HUES64 (cell line): ENCODE data around the gene PPM1H.

Experiments
- H3K27ac ChIP-seq: 2 replicates; pipeline ENCODE4 v1.7.0; 2013; ENCODE audit warnings: low read depth, low read length, inconsistent platforms
- H3K27me3 ChIP-seq: 2 replicates; pipeline ENCODE4 v1.6.1; 2013; ENCODE audit warnings: mild to moderate bottlenecking, low read length; ENCODE audit not compliant: insufficient read depth
- H3K36me3 ChIP-seq: 2 replicates; pipeline ENCODE4 v1.6.1; 2013; ENCODE audit warnings: mild to moderate bottlenecking, low read length; ENCODE audit not compliant: insufficient read depth
- H3K4me1 ChIP-seq: 2 replicates; pipeline ENCODE4 v1.6.1; 2013; ENCODE audit warnings: mild to moderate bottlenecking, low read length, moderate library complexity; ENCODE audit not compliant: insufficient read depth
- H3K4me3 ChIP-seq: 2 replicates; pipeline ENCODE4 v1.5.1; 2013; ENCODE audit warnings: mild to moderate bottlenecking, low read length, moderate library complexity
- H3K9ac ChIP-seq: 2 replicates; pipeline ENCODE4 v1.6.1; 2013; ENCODE audit warnings: mild to moderate bottlenecking, low read depth, low read length
- H3K9me3 ChIP-seq: 2 replicates; pipeline ENCODE4 v1.6.1; 2013; ENCODE audit warnings: low read depth, low read length; ENCODE audit not compliant: insufficient read depth
- WGBS: fragments of 150-250, 120-280 bp; methylation state at CpG from one replicate; pipeline ENCODE4 v1.1.7; 2013; ENCODE audit warnings: missing lambda C conversion rate; 5-methylcytosine and 5-hydroxymethylcytosine counted together

The PPM1H gene

GRCh38 chr12:62618930-62619329 lies 316.0 kb downstream of the PPM1H start:
- H3K4me3 ChIP-seq = no peak overlapping the region
- no peaks in the 10 kb centered on the region for H3K9me3 ChIP-seq
- 95% methylated on average over 2 of the region's 2 CpGs for WGBS
- 0 out of 2 replicates have a peak, but pooled peaks cover 5% of the 10 kb centered on the region for H3K36me3 ChIP-seq
- H3K4me1 ChIP-seq = peaks cover 30% of the 10 kb centered on the region
- H3K9ac ChIP-seq = no peak overlapping the region
- H3K27ac ChIP-seq = no peak overlapping the region
- H3K27me3 ChIP-seq = no peaks in the 10 kb centered on the region

- Histone ChIP-seq H3K36me3 (0 out of 2 replicates have a peak, but pooled peaks cover 5% of the 10 kb centered on the region), H3K4me1 (peaks cover 30% of the 10 kb centered on the region), H3K27ac (no peak overlapping the region), H3K9me3 (no peaks in the 10 kb centered on the region), H3K4me3 (no peak overlapping the region), H3K27me3 (no peaks in the 10 kb centered on the region), H3K9ac (no peak overlapping the region)
Measured at GRCh38 chr12:62618319-62618718, 316.6 kb downstream of the PPM1H start.

GRCh38 chr12:62613081-62613480 lies 321.9 kb downstream of the PPM1H start:
- 0 out of 2 replicates have a peak, but pooled peaks cover 5% of the 10 kb centered on the region for H3K36me3 ChIP-seq
- no peak overlapping the region for H3K27ac ChIP-seq
- no peak overlapping the region for H3K9ac ChIP-seq
- no peaks in the 10 kb centered on the region for H3K27me3 ChIP-seq
- H3K4me1 ChIP-seq = peaks cover 5% of the 10 kb centered on the region; the same call in 1 of the 2 replicates
- no peaks in the 10 kb centered on the region for H3K9me3 ChIP-seq
- no peak overlapping the region for H3K4me3 ChIP-seq
- WGBS = 100% methylated on average over 1 of the region's 1 CpG

- H3K27ac ChIP-seq = no peak overlapping the region
- WGBS = 93% methylated on average over 1 of the region's 1 CpG
- no peaks in the 10 kb centered on the region for H3K27me3 ChIP-seq
- no peaks in the 10 kb centered on the region for H3K9me3 ChIP-seq
- H3K4me3 ChIP-seq = no peak overlapping the region
- H3K4me1 ChIP-seq = peaks cover 17% of the 10 kb centered on the region
- no peaks in the 10 kb centered on the region for H3K36me3 ChIP-seq
- no peak overlapping the region for H3K9ac ChIP-seq
Measured at GRCh38 chr12:62606654-62607053, 328.3 kb downstream of the PPM1H start.

- Histone ChIP-seq H3K4me3 (peak overlapping the region; percentile 71), H3K4me1 (peaks cover 21% of the 10 kb centered on the region), H3K27me3 (no peaks in the 10 kb centered on the region), H3K27ac (no peak overlapping the region), H3K9ac (no peak overlapping the region), H3K9me3 (no peaks in the 10 kb centered on the region), H3K36me3 (no peaks in the 10 kb centered on the region)
- 90% methylated on average over 2 of the region's 2 CpGs for WGBS
Measured at GRCh38 chr12:62605981-62606380, 329.0 kb downstream of the PPM1H start.

GRCh38 chr12:62604871-62605270 lies 330.1 kb downstream of the PPM1H start:
- Histone ChIP-seq H3K4me3 (peak overlapping the region; percentile 71), H3K9me3 (no peaks in the 10 kb centered on the region), H3K36me3 (no peaks in the 10 kb centered on the region), H3K27ac (peak overlapping the region; percentile 10; the same call in 1 of the 2 replicates), H3K4me1 (peaks cover 21% of the 10 kb centered on the region), H3K9ac (peak overlapping the region; percentile 97; the same call in 1 of the 2 replicates), H3K27me3 (no peaks in the 10 kb centered on the region)
- 12% methylated on average over 4 of the region's 4 CpGs for WGBS

GRCh38 chr12:62604373-62604772 lies 330.6 kb downstream of the PPM1H start:
- peaks cover 26% of the 10 kb centered on the region for H3K4me1 ChIP-seq
- H3K9ac ChIP-seq = peak overlapping the region; percentile 97
- 0% methylated on average over 1 of the region's 1 CpG for WGBS
- no peaks in the 10 kb centered on the region for H3K9me3 ChIP-seq
- H3K27ac ChIP-seq = peak overlapping the region; percentile 100
- no peaks in the 10 kb centered on the region for H3K36me3 ChIP-seq
- H3K27me3 ChIP-seq = no peaks in the 10 kb centered on the region
- H3K4me3 ChIP-seq = peak overlapping the region; percentile 71

- peaks cover 31% of the 10 kb centered on the region for H3K4me1 ChIP-seq
- no peaks in the 10 kb centered on the region for H3K27me3 ChIP-seq
- peak overlapping the region; percentile 100 for H3K27ac ChIP-seq
- peak overlapping the region; percentile 71 for H3K4me3 ChIP-seq
- WGBS = 1% methylated on average over 14 of the region's 14 CpGs
- no peaks in the 10 kb centered on the region for H3K9me3 ChIP-seq
- peak overlapping the region; percentile 97 for H3K9ac ChIP-seq
- H3K36me3 ChIP-seq = no peaks in the 10 kb centered on the region
Measured at GRCh38 chr12:62603811-62604098, 331.2 kb downstream of the PPM1H start.

- Histone ChIP-seq H3K36me3 (no peaks in the 10 kb centered on the region), H3K4me1 (peaks cover 31% of the 10 kb centered on the region), H3K27ac (peak overlapping the region; percentile 100), H3K9me3 (no peaks in the 10 kb centered on the region), H3K4me3 (peak overlapping the region; percentile 71), H3K9ac (peak overlapping the region; percentile 97), H3K27me3 (no peaks in the 10 kb centered on the region)
- under 1% methylated on average over 94 of the region's 94 CpGs for WGBS
Measured at GRCh38 chr12:62603061-62603810, 331.7 kb downstream of the PPM1H start.

- Histone ChIP-seq H3K9me3 (no peaks in the 10 kb centered on the region), H3K9ac (peak overlapping the region; percentile 97), H3K27me3 (no peaks in the 10 kb centered on the region), H3K4me1 (peaks cover 31% of the 10 kb centered on the region), H3K27ac (peak overlapping the region; percentile 100), H3K4me3 (peak overlapping the region; percentile 71), H3K36me3 (no peaks in the 10 kb centered on the region)
- WGBS = 2% methylated on average over 66 of the region's 66 CpGs
Measured at GRCh38 chr12:62602255-62603060, 332.5 kb downstream of the PPM1H start.

- Histone ChIP-seq H3K4me3 (peak overlapping the region; percentile 71), H3K9ac (peak overlapping the region; percentile 97), H3K36me3 (no peaks in the 10 kb centered on the region), H3K4me1 (peaks cover 31% of the 10 kb centered on the region), H3K9me3 (no peaks in the 10 kb centered on the region), H3K27me3 (no peaks in the 10 kb centered on the region), H3K27ac (peak overlapping the region; percentile 100)
- WGBS = 87% methylated on average over 2 of the region's 2 CpGs
Measured at GRCh38 chr12:62601765-62602164, 333.2 kb downstream of the PPM1H start.
